K562 (cell line): ENCODE results near the gene THADA. TPM values are rescaled to one million over a fixed set of nuclear protein-coding genes. Genes with fewer than 3 reads are reported as not detected.

Experiments
- ATAC-seq: fragments of 200-7000 bp; cut with Tn5 transposase; 3 replicates; pipeline ENCODE4 v1.9.1; 2020; ENCODE audit warnings: moderate library complexity
- BruUV-seq: library from RNA; stranded (reverse); fragments of 400-500 nt; replicated peaks from 2 replicates; lab custom pipeline; 2021; lab: Mats Ljungman, UMichigan
- CTCF ChIA-PET: fragments of 300-600 bp; formaldehyde crosslinking; extraction: SDS; loops from one replicate; lab custom pipeline; 2021; ENCODE audit warnings: low intra/inter-chr PET ratio; lab: Yijun Ruan, JAX
- POLR2A ChIA-PET: fragments of 300-600, 350-650 bp; sonication (Branson Sonifier 250); formaldehyde crosslinking; extraction: SDS; loops from one replicate; lab custom pipeline; 2021; ENCODE audit warnings: antibody characterized with exemption, inconsistent platforms; lab: Yijun Ruan, JAX
- DNase-seq, 4 experiments: peaks; one replicate each; pipeline versions ENCODE4 v3.0.0 to v3.0.0-alpha.2; 2011 to 2018; ENCODE audit warnings: low spot score in 3 of 4, mixed read lengths in 3 of 4; ENCODE audit errors: extremely low read depth in 1 of 4
- FAIRE-seq: peaks from 2 replicates; lab custom pipeline; 2011; peaks lifted over from hg19 to GRCh38; lab: Jason Lieb, UNC
- H2AFZ ChIP-seq: 2 replicates; pipeline ENCODE4 v1.6.0; 2011; ENCODE audit warnings: low read depth, low read length, control low read depth, inconsistent platforms
- H3K27ac ChIP-seq: fragments of 200-600 bp; 3 replicates; pipeline ENCODE4 v1.8.0; 2011; ENCODE audit warnings: low read depth, mild to moderate bottlenecking, control low read depth, inconsistent platforms, low read length, moderate library complexity, mixed read lengths; ENCODE audit errors: extremely low read depth
- H3K27me3 ChIP-seq, 2 experiments: fragments of 300-600 bp in 1 of 2; 2 replicates in 1 of 2; 3 replicates in 1 of 2; pipeline versions ENCODE4 v1.6.0 to v1.8.0; 2011; ENCODE audit warnings: inconsistent platforms in 2 of 2, low read length in 2 of 2, mild to moderate bottlenecking in 1 of 2, mixed read lengths in 1 of 2, moderate library complexity in 1 of 2; ENCODE audit not compliant: control insufficient read depth in 2 of 2, insufficient read depth in 2 of 2
- H3K36me3 ChIP-seq: fragments of 300-600 bp; 3 replicates; pipeline ENCODE4 v1.8.0; 2011; ENCODE audit warnings: mild to moderate bottlenecking, low read length, inconsistent platforms; ENCODE audit not compliant: control insufficient read depth, insufficient read depth
- H3K4me1 ChIP-seq, 2 experiments: fragments of 200-600 bp in 1 of 2; replicated peaks in 1 of 2; 2 replicates in 1 of 2; 3 replicates in 1 of 2; pipeline versions ENCODE4 v1.5.1 to v1.8.0; 2011; ENCODE audit warnings: inconsistent platforms in 2 of 2, low read length in 2 of 2, mild to moderate bottlenecking in 1 of 2, mixed read lengths in 1 of 2, moderate library complexity in 1 of 2; ENCODE audit not compliant: control insufficient read depth in 2 of 2, insufficient read depth in 2 of 2
- H3K4me2 ChIP-seq: 2 replicates; pipeline ENCODE4 v1.6.1; 2011; ENCODE audit warnings: low read length, control low read depth, inconsistent platforms, mixed read lengths; ENCODE audit not compliant: insufficient read depth
- H3K4me3 ChIP-seq: fragments of 200-600 bp; sonication (generic), shearing (Covaris generic); 2 replicates; pipeline ENCODE4 v1.5.1; 2016; ENCODE audit warnings: control low read depth, inconsistent platforms
- H3K79me2 ChIP-seq: fragments of 200-600 bp; 3 replicates; pipeline ENCODE4 v1.8.0; 2011; ENCODE audit warnings: low read length, inconsistent platforms; ENCODE audit not compliant: control insufficient read depth, insufficient read depth
- H3K9ac ChIP-seq, 2 experiments: 2 replicates each; pipeline versions ENCODE4 v1.6.0 to v1.6.1; 2011; ENCODE audit warnings: low read depth in 2 of 2, low read length in 2 of 2, control low read depth in 1 of 2, inconsistent platforms in 1 of 2, mild to moderate bottlenecking in 1 of 2, mixed read lengths in 1 of 2; ENCODE audit not compliant: insufficient read depth in 1 of 2
- H3K9me1 ChIP-seq: one replicate; pipeline ENCODE4 v1.6.0; 2011; ENCODE audit warnings: inconsistent platforms, mild to moderate bottlenecking, low read length, moderate library complexity; ENCODE audit not compliant: control insufficient read depth, insufficient read depth
- H3K9me3 ChIP-seq: replicated peaks from 2 replicates; pipeline ENCODE4 v1.5.1; 2011; ENCODE audit warnings: low read depth, low read length, inconsistent platforms; ENCODE audit not compliant: control insufficient read depth, insufficient read depth
- H4K20me1 ChIP-seq: replicated peaks from 2 replicates; pipeline ENCODE4 v1.6.1; 2011; ENCODE audit warnings: low read length, inconsistent platforms, mixed read lengths; ENCODE audit not compliant: control insufficient read depth, insufficient read depth
- BMI1 ChIP-seq: fragments of 150-350 bp; IDR thresholded peaks from 2 replicates; pipeline ENCODE4 v1.6.1; 2014; ENCODE audit warnings: low read length
- CBFB ChIP-seq: sonication (generic); formaldehyde crosslinking; IDR thresholded peaks from 2 replicates; pipeline ENCODE4 v1.4.0; 2020; ENCODE audit warnings: mild to moderate bottlenecking, missing genetic modification reagents
- DACH1 ChIP-seq: fragments of 450-650 bp; IDR thresholded peaks from 2 replicates; pipeline ENCODE4 v1.6.1; 2018; ENCODE audit not compliant: partially characterized antibody
- KLF10 ChIP-seq: fragments of 250-450 bp; sonication (Bioruptor Pico); IDR thresholded peaks from 2 replicates; pipeline ENCODE4 v1.6.1; 2021; ENCODE audit warnings: matching md5 sums
- MXD1 ChIP-seq: fragments of 250-450 bp; sonication (Bioruptor Pico); IDR thresholded peaks from 2 replicates; pipeline ENCODE4 v1.8.0; 2021; ENCODE audit warnings: borderline replicate concordance, mild to moderate bottlenecking, moderate library complexity; ENCODE audit not compliant: poor library complexity, severe bottlenecking
- POLR2G ChIP-seq: fragments of 200-400 bp; formaldehyde crosslinking; IDR thresholded peaks from 2 replicates; pipeline ENCODE4 v1.6.1; 2017; ENCODE audit warnings: low read depth, mild to moderate bottlenecking, antibody characterized with exemption, low read length, moderate library complexity
- PPARD ChIP-seq: fragments of 250-450 bp; sonication (Bioruptor Pico); IDR thresholded peaks from 2 replicates; pipeline ENCODE4 v1.8.0; 2022; ENCODE audit warnings: inconsistent platforms, mild to moderate bottlenecking, moderate library complexity
- PRDM10 ChIP-seq: fragments of 450-650 bp; IDR thresholded peaks from 2 replicates; pipeline ENCODE4 v1.6.1; 2018; ENCODE audit not compliant: partially characterized antibody
- SMAD3 ChIP-seq: fragments of 450-650 bp; formaldehyde crosslinking; conservative IDR thresholded peaks from 2 replicates; pipeline ENCODE4 v1.4.0; 2020; ENCODE audit warnings: mild to moderate bottlenecking
- SREBF1 ChIP-seq: fragments of 150-350 bp; IDR thresholded peaks from 2 replicates; pipeline ENCODE4 v1.6.1; 2014; ENCODE audit warnings: antibody characterized with exemption, low read depth, low read length, borderline replicate concordance
- ZBTB1 ChIP-seq: sonication (generic); formaldehyde crosslinking; IDR thresholded peaks from 2 replicates; pipeline ENCODE4 v1.8.1; 2023; ENCODE audit warnings: missing genetic modification reagents, low read depth, mild to moderate bottlenecking, borderline replicate concordance
- ZNF740 ChIP-seq, 3 experiments: fragments of 200-800 bp in 1 of 3; sonication (Bioruptor generic) in 1 of 3; sonication (generic) in 1 of 3; formaldehyde crosslinking in 1 of 3; IDR thresholded peaks; 2 replicates each; pipeline versions ENCODE4 v1.6.1 to v1.8.0; 2016 to 2022; ENCODE audit warnings: mild to moderate bottlenecking in 2 of 3, missing compliant biosample characterization in 2 of 3, missing genetic modification characterization in 2 of 3, missing genetic modification reagents in 1 of 3
- WGBS: fragments of 100-300 bp; shearing (Covaris generic); methylation state at CpG from one replicate; pipeline ENCODE4 v1.1.6; 2016; ENCODE audit warnings: low coverage, mixed read lengths; ENCODE audit not compliant: insufficient coverage; ENCODE audit errors: missing lambda C conversion rate; 5-methylcytosine and 5-hydroxymethylcytosine counted together
- in situ Hi-C: fragments of 300-500 bp; cut with MboI; formaldehyde crosslinking; loops from 4 replicates; pipeline ENCODE4 v1.15.0; 2018; ENCODE audit warnings: inconsistent platforms, mixed read lengths
- intact Hi-C: fragments of 100-400 bp; cut with micrococcal nuclease; formaldehyde crosslinking; loops from 2 replicates; pipeline ENCODE4 v1.14.2; 2022
- polyA plus RNA-seq, 8 experiments: library from polyadenylated mRNA; depleted of rRNA in 4 of 8; stranded (reverse) in 5 of 8; unstranded in 3 of 8; fragments of >200 nt; fragmentation: Nextera tagmentation in 2 of 8; fragmentation: Illumina TruSeq in 1 of 8; extraction: Ambion mirVana in 2 of 8; extraction: Trizol in 1 of 8; gene quantifications; 2 replicates each; pipeline versions ENCODE4 v1.2.1 to v1.2.3, GENCODE V29; 2011 to 2014; ENCODE audit warnings: inconsistent platforms in 1 of 8, missing spikeins in 1 of 8
- total RNA-seq, 7 experiments: library from RNA; depleted of rRNA in 6 of 7; stranded (reverse); fragments of >200 nt in 6 of 7; fragmentation: Illumina TruSeq in 2 of 7; extraction: Trizol in 2 of 7; gene quantifications; 2 replicates each; pipeline versions ENCODE4 v1.2.1 to v1.2.3, GENCODE V29; 2011 to 2021; ENCODE audit warnings: low replicate concordance in 1 of 7

THADA gene
- total and polyA plus RNA-seq, 9 of the 15 experiments (the other 6 are each of a cell fraction or from before 2014, with no cell fraction given) = 17.8 to 34.7 (median 31.9) TPM

GRCh38 chr2:43513796-43514195, 82.0 kb downstream of the THADA start:
- 95% methylated on average over 3 of the region's 3 CpGs for WGBS

More at GRCh38 chr2:43513796-43514195, 82.0 kb downstream of the THADA start:
- intact Hi-C loops = no loop called here
- DNase-seq = no peak
- no peak for FAIRE-seq
- Histone ChIP-seq H3K9me3 (no peaks in the 10 kb centered on the region), H3K9me1 (no peaks in the 10 kb centered on the region), H3K36me3 (peaks cover 6% of the 10 kb centered on the region; the same call in 1 of the 3 replicates), H3K79me2 (no peaks in the 10 kb centered on the region; the same call in 2 of the 3 replicates), H3K27me3 (no peaks in the 10 kb centered on the region), H3K9ac (no peak overlapping the region), H4K20me1 (no peaks in the 10 kb centered on the region), H3K4me2 (no peak overlapping the region), H3K27ac (no peak overlapping the region), H3K4me1 (peaks cover 0 to 35% of the 10 kb centered on the region in 2 experiments; a peak in 3 of 5 replicates), H2AFZ (no peak overlapping the region), H3K4me3 (no peak overlapping the region)
- ChIA-PET POLR2A (no interaction called here), CTCF (no interaction called here)
- TF ChIP-seq MXD1 (CRISPR knock-in tag) (no peak), ZNF740 (CRISPR knock-in tag; IDR thresholded peaks at IDR 0.05) (no peak), ZNF740 (tag; IDR thresholded peaks at IDR 0.05) (no peak), POLR2G (no peak), ZBTB1 (CRISPR knock-in tag) (no peak), SREBF1 (no peak), CBFB (CRISPR knock-in tag) (no peak), BMI1 (no peak), PPARD (CRISPR knock-in tag) (no peak), DACH1 (no peak), KLF10 (CRISPR knock-in tag) (no peak), SMAD3 (CRISPR knock-in tag) (no peak), PRDM10 (no peak)
- in situ Hi-C loops = no loop called here
- BruUV-seq = no TSS peak
- ATAC-seq = no peak
